ENCODE data around the gene DLD. TPM values are rescaled to one million over a fixed set of nuclear protein-coding genes. Genes with fewer than 3 reads are reported as not detected.

The DLD gene
- total RNA-seq, 1 donor from 2014 or later = 186 TPM

DNA sequence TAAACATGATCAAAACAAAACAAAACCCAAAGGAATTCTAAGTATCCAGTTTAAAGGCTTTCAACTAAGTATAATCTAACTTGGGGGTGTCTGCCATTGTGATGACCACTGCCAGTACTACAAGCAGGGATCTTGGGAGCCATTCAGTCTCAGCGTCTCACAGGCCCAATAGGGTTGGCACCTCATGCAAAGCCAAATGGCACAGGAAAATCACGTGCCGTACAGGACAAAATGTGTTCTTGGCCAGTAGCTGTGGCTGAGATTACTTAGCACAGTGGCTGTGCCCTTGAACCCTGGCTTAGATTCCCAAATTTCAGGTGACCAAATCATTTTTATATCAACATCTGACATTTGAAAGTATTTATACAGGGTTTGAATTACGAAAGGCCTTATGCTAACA is 50.0 kb downstream of the DLD start:
- peaks cover 19% of the 10 kb centered on the region for H3K4me1 Mint-ChIP-seq
- Histone ChIP-seq H3K4me3 (no peak overlapping the region), H3K9me3 (ENCODE audit: low read depth) (no peaks in the 10 kb centered on the region), H3K9ac (no peak overlapping the region), H3K36me3 (peaks cover 9% of the 10 kb centered on the region), H3F3A (ENCODE audit: low read depth) (no peaks in the 10 kb centered on the region), H3K79me2 (ENCODE audit: low read depth) (no peaks in the 10 kb centered on the region), H3K4me2 (no peak overlapping the region), H3K27me3 (no peaks in the 10 kb centered on the region), H2AFZ (replicated peaks) (no peak overlapping the region), H3K4me1 (peaks cover 21% of the 10 kb centered on the region), H4K20me1 (ENCODE audit: low read depth) (no peaks in the 10 kb centered on the region), H3K27ac (no peak overlapping the region)
- H3K27me3 Mint-ChIP-seq (ENCODE audit: insufficient read depth, low read depth) = no peaks in the 10 kb centered on the region
- peaks cover 29% of the 10 kb centered on the region for H3K36me3 Mint-ChIP-seq
- no peaks in the 10 kb centered on the region for H3K9me3 Mint-ChIP-seq
- H3K4me3 Mint-ChIP-seq = no peak overlapping the region
- no peak overlapping the region for H3K27ac Mint-ChIP-seq
- no peak for DNase-seq (ENCODE audit: low spot score)
- TF ChIP-seq CTCF (IDR thresholded peaks at IDR 0.05) (no peak), EZH2phosphoT487 (IDR thresholded peaks at IDR 0.05) (no peak), EZH2 (IDR thresholded peaks at IDR 0.05) (no peak)

DNA sequence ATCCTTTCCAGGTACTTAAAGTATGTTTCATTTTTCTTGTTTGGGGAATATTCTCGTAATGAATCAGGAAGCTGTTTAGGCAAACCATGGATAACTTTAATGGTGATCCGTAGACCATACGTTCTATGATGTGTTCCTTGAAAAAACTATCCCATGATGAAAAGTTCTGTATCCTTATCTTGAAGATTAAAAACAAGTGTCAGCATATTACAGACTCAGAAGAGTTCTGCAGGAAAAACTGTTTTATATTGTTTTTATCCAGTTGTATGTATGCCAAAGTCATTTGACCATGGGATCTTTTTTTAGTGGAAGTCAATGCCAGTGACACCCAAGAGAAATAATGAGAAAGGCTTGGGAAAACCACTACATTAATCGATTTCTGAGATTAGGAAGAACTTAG is 52.0 kb downstream of the DLD start:
- no peak overlapping the region for H3K4me3 ChIP-seq
- H3K4me2 ChIP-seq = no peak overlapping the region
- H3K36me3 Mint-ChIP-seq = peaks cover 31% of the 10 kb centered on the region
- H3K4me1 Mint-ChIP-seq = peaks cover 13% of the 10 kb centered on the region
- H3K4me3 Mint-ChIP-seq = no peak overlapping the region
- TF ChIP-seq EZH2 (IDR thresholded peaks at IDR 0.05) (no peak), CTCF (IDR thresholded peaks at IDR 0.05) (no peak), EZH2phosphoT487 (IDR thresholded peaks at IDR 0.05) (no peak)
- H3F3A ChIP-seq (ENCODE audit: low read depth) = no peaks in the 10 kb centered on the region
- peaks cover 9% of the 10 kb centered on the region for H3K36me3 ChIP-seq
- no peaks in the 10 kb centered on the region for H3K27me3 ChIP-seq
- no peaks in the 10 kb centered on the region for H4K20me1 ChIP-seq (ENCODE audit: low read depth)
- no peak overlapping the region for H3K27ac Mint-ChIP-seq
- no peak overlapping the region for H3K9ac ChIP-seq
- H2AFZ ChIP-seq (replicated peaks) = no peak overlapping the region
- no peaks in the 10 kb centered on the region for H3K9me3 Mint-ChIP-seq
- H3K27ac ChIP-seq = no peak overlapping the region
- H3K9me3 ChIP-seq (ENCODE audit: low read depth) = no peaks in the 10 kb centered on the region
- H3K79me2 ChIP-seq (ENCODE audit: low read depth) = no peaks in the 10 kb centered on the region
- no peak for DNase-seq (ENCODE audit: low spot score)
- H3K4me1 ChIP-seq = peaks cover 7% of the 10 kb centered on the region
- no peaks in the 10 kb centered on the region for H3K27me3 Mint-ChIP-seq (ENCODE audit: insufficient read depth, low read depth)

DNA sequence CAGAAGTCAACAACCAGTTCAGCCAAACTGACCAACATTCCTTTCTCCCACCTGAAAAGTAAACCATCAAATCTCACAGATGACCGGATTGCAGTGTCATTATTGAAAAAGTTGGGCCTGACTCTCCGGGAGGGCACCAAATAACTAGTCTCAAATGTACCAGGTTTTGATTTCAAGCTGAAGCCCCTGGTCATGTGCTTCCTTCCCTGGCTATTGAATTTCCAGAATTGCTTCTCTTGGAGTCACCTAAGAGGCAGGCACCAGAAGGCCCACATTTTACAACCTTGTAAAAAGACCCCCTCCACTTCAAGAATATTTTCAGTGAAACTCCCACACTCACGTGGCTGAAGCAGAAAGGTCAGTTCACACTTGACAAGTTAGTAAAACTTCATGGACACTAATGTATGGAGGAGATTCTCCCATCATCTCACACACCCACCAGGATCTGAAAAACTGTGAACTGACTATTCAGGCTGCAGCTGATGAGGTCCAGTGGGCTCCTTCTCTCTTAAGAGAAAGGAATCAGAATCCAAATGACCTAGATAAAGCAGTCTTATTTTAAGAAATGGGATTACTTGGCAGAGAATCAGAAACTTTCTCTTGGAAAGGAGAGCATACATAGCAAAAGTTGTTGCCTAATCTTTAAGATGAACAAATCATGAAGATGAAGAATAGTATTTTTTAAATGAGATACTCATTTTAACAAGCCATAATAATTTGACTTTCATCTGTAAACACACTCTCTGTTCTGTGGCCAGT is 53.6 kb downstream of the DLD start:
- Histone ChIP-seq H4K20me1 (ENCODE audit: low read depth) (no peaks in the 10 kb centered on the region), H3F3A (ENCODE audit: low read depth) (no peaks in the 10 kb centered on the region), H3K4me1 (peaks cover 11% of the 10 kb centered on the region), H3K27me3 (no peaks in the 10 kb centered on the region), H3K4me3 (no peak overlapping the region), H2AFZ (replicated peaks) (no peak overlapping the region), H3K27ac (no peak overlapping the region), H3K9ac (no peak overlapping the region), H3K79me2 (ENCODE audit: low read depth) (no peaks in the 10 kb centered on the region), H3K9me3 (ENCODE audit: low read depth) (no peaks in the 10 kb centered on the region), H3K4me2 (no peak overlapping the region), H3K36me3 (peaks cover 9% of the 10 kb centered on the region)
- Mint-ChIP-seq H3K9me3 (no peaks in the 10 kb centered on the region), H3K27me3 (ENCODE audit: insufficient read depth, low read depth) (no peaks in the 10 kb centered on the region), H3K4me3 (no peak overlapping the region), H3K4me1 (peaks cover 27% of the 10 kb centered on the region), H3K27ac (no peak overlapping the region), H3K36me3 (peaks cover 31% of the 10 kb centered on the region)
- no peak for TF ChIP-seq EZH2 (IDR thresholded peaks at IDR 0.05)
- no peak for TF ChIP-seq EZH2phosphoT487 (IDR thresholded peaks at IDR 0.05)
- TF ChIP-seq CTCF (IDR thresholded peaks at IDR 0.05) = no peak
- DNase-seq (ENCODE audit: low spot score) = no peak
